ENCODE data around the gene PDE8B.

Gene PDE8B

DNA sequence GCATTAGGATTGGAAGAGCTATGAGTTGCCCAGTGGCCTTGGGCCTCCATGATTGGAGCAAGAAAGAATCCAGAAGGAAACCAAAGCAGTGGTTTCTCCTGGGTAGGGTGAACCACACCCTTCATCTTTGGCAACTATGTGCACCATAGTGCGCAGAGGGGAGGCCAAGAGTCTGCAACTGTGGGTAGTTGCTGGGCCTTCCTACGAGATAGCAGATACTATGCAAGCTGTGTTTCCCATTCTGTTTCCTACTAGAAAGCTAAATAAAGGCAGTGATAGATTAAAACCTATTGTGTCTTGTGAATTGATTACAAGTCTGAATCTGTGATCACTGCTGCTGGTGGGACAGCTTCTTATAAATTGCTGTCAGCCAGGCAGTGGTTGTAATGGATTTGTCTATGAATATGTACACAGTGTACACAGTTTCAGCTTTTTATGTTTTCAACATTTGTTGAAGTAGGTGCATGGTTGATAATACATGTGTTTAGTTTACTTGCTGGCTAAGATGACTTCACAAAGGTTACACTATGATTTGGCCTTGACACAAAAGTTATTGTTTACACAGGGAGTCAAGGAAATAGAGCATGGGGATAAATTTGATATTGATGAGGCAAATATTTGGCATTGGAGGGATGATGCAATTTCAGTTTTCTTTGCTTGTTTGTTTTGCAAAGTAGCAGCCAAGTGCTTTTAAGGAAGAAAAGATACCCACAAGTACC is 23.7 kb upstream of the PDE8B start:
- DNase-seq (ENCODE audit: low read depth in 2 of 3, low spot score in 2 of 3): no peak

DNA sequence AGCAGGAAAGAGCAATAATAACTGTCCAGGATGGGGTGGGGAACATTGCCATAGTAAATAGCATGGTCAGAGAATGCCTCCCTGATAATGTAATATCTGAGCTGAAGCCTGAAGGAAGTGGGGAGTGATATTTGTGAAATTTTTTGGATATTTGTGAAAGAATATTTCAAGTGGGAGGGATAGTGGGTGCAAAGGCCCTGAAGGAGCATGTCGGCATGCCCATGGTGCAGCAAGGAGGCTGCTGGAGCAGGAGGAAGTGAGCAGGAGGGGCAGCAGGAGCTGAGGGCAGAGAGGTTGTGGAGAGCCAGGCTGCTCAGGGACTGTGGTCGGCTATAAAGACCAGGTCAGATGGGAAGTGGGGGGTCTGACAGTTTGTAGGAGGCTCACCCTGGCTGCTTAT is 21.1 kb upstream of the PDE8B start:
- no peak for DNase-seq (ENCODE audit: low read depth in 2 of 3, low spot score in 2 of 3)

DNA sequence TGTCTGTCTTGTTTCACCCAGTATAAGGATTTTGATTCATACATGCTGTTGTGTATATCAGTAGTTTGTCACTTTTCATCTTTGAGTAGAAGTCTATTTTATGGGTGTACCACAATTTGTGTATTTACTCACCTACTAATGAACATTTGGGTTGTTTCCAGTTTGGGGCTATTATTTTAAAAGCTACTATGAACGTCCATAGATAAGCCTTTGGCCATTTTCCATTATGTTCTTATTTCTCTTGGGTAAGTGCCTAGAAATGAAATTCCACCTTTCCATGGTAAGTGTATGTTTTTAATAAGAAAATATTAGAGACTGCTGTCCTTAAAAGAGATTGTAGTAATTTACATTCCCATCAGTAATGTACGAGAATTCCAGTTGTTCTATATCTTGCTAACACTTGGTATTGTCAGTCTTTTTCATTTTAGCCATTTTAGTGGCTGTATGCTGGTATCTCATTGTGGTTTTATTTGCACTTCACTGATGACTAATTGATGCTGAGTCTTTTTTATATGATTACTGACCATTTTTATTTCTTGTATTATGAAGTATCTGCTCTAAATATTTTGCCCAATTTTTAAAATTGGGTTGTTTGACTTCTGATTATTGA is 17.9 kb upstream of the PDE8B start:
- DNase-seq (ENCODE audit: low read depth in 2 of 3, low spot score in 2 of 3): no peak

DNA sequence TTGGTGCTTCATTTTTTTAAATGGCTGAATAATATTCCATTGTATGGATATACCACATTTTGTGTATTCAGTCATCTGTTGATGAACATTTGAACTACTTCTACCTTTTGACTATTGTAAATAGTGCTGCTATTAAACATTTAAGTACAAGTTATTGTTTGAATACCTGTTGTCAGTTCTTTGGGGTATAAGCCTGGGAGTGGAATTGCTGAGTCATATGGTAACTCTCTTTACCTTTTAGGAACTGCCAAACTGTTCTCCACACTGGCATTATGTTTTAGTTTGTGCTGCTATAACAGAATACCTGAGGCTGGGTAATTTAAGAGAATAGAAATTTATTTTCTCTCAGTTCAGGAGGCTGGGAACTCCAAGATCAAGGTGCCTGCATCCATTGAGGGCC is 15.7 kb upstream of the PDE8B start:
- DNase-seq (ENCODE audit: low read depth in 2 of 3, low spot score in 2 of 3): no peak

DNA sequence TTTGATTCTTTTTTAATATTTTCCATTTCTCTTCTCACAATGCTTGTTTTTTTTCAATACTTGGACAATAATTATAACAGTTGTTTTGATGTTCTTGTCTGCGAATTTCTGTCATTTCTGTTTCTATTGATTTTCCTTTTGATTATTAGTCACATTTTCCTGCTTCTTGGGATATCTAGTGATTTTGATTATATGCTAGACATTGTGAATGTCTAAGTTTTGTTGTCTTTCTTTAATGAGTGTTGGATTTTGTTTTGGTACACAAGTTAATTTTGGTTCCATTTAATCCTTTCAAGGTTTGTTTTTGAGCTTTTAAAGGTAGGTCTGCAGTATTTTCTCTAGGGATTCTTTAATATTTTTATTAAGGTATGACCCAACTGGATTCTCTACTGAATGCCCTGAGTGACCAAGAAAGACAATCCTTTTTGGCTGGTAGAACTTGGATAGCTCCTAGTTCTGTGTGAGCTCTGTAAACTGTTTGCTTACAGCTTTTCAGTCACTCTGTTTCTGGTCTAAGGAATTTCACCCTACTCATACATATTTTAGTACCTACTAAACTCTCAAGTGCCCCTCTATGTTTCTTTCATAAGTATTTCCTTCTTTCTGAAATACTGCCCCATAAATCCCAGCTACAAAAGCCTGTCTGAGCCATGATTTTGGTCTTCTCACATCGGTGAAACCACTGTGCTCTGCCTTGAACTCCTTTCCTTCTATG is 12.5 kb upstream of the PDE8B start:
- no peak for DNase-seq (ENCODE audit: low read depth in 2 of 3, low spot score in 2 of 3)

DNA sequence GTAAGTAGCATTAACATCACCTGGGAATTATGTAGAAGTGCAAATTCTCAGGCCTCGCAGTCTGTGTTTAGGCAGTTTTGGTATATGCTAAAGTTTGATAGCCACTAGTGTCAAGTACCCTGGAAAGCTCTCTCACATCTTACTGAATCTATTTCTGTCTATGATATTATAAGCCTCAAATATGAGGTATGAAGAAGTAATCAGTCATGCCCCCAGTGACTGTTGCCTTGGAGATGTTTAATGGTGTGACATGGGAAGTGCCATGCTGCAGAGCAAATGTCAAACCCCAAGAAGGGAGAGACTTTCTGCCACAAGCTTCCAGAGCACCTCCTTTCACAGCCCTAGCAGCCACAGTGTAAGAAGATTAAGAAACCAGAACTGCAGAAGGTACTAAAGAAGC is 9.8 kb upstream of the PDE8B start:
- no peak for DNase-seq (ENCODE audit: low read depth in 2 of 3, low spot score in 2 of 3)

DNA sequence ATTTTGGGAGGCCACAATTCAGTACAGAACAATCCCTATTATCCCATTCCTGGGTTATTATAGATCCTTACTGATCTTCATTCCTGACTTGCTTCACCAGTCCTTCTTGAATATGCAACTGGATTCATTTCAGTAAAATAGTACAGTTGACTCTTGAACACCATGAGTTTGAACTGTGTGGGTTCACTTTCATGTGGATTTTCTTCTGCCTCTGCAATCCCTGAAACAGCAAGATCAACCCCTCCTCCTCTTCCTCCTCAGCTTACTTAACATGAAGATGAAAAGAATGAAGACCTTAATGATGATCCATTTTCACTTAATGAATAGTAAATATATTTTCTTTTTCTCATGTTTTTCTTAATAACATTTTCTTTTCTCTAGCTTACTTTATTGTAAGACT is 8.3 kb upstream of the PDE8B start:
- DNase-seq (ENCODE audit: low read depth in 2 of 3, low spot score in 2 of 3): no peak

DNA sequence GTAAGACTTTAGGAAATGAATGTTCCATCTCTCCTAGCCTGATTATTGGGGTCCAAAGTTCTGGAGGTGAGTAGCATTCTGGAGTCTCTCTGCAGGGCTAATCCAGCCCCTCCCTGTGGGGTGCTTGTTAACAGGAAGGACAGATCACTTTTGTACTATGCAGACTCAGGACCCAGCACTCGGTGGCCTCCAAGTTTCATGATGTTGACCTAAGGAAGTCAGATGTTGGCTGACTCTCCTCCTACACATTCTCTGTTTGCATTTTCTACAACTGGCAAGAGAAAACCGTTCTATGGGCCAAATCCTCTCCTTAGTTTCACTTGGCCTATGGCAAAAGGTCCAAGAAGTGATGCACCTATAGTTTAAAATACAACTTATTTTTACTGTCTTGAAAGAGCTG is 5.5 kb upstream of the PDE8B start:
- DNase-seq (ENCODE audit: low read depth in 2 of 3, low spot score in 2 of 3): no peak

DNA sequence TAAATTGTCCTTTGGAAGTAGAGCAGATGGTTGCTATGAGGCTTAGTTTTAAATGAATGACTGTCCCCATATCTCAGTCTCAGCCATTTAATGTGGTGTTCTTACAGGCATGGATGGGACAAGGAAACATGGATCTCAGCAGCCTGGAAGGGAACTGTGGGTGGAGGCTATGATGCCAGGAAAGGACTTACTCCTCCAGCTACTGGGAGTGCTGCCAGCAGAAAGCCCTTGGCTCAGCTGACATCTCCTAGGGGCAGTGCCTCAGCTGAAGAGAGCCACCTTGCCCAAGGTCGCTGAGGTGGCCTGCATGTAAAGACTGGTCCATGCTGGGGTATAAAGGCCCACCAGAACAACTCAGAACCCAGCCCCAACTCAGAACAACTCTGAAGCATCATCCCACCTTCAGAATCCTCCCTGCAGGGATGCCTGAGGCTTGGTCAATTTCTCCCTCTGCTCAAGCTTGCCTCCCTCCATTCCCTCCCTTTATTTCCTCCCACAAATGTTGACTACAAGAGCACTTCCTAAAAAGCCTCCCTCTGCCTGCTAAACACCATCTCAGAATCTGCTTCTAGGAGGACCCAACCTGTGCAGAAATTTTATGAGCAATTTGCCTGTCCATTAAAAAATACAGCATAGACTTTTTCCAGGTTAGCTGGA is 1.8 kb upstream of the PDE8B start:
- DNase-seq (ENCODE audit: low read depth in 2 of 3, low spot score in 2 of 3): no peak

DNA sequence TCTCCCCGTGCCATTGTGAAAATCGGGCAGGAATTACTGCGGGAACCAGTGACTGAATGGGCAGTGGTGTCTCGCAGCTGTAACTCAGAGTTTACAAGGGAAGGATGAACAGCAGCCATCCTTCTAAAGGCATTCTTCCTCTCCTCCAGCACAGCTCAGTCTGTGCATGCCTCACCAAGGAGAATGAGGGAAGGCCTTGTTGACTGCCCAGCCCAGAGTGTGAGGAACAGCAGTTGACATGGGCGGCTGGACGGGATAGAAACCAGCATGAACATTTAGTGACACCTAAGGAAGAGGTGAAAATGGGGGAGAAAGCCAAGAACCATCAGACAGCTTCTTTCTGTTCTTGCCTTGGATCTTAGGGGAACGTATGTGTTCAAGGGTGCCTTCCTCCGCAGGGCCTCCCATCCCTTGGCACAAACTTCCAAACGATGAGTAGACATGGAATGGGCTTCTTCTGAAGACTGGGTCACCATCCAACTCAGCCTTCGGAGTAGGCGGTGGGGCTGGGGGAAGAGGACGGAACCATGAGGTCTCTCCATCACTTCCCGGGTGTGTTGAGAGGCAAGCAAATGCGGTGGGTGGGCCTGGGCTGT is 887 bp upstream of the PDE8B start:
- no peak for DNase-seq (ENCODE audit: low read depth in 2 of 3, low spot score in 2 of 3)

DNA sequence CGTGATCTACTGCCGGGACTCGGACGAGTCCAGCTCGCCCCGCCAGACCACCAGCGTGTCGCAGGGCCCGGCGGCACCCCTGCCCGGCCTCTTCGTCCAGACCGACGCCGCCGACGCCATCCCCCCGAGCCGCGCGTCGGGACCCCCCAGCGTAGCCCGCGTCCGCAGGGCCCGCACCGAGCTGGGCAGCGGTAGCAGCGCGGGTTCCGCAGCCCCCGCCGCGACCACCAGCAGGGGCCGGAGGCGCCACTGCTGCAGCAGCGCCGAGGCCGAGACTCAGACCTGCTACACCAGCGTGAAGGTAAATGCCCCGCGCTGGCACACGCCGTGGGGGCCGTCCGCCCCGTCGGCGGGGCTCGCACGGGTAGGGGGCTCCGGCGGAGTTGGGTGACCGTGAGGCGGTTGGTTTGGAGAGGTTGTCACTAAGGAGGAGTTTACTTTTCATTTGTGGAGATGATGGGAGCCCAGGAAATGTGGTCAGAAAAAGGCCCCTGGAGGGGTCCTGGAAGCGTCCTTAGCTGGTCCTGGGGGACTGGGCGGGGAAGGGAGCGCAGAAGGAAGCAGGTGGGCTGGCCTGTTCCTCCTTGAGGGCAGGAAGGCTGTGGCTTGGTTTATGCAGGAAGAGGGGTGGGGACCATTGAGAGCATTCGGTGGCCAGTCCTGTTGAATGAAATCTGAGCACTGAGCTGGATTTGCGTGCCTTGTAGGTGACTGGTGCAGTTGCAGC is 647 bp downstream of the PDE8B start:
- no peak for DNase-seq (ENCODE audit: low read depth in 2 of 3, low spot score in 2 of 3)

DNA sequence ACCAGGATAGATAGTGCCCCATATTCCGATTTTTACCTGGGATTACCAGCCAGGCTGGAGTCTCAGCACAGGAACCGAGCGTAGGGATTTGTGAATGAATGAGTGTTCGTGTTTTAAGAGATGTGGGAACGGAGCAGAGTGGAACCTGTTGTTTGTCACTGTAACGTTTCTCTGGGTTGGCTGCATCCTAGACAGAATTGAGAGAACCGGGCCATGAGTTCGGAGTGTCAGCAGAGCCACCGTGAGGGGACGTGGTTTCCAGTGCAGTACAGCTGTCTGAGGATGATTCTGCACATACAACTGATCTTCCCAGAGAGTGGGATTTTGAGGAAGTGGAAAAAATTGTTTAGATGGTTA is 1.2 kb downstream of the PDE8B start:
- no peak for DNase-seq (ENCODE audit: low read depth in 2 of 3, low spot score in 2 of 3)

DNA sequence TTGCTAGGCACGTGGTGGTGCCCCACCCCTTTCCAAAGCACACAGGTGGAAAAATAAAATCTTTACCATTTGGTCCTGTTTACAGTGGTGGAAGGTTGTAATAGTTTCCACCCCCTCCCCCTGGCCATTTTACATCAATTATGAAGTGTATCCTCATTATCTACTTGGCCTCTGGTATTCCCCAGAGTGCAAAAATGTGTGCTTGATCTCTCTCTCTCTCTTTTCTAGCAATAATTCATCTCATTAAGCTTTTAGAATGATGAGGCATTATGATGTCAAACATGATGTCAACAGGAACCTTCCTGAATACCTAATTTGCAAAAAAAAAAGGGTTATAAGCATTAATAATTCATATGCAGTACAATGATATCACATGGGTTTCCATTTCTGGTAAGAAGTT is 3.1 kb downstream of the PDE8B start:
- DNase-seq (ENCODE audit: low read depth in 2 of 3, low spot score in 2 of 3): no peak

DNA sequence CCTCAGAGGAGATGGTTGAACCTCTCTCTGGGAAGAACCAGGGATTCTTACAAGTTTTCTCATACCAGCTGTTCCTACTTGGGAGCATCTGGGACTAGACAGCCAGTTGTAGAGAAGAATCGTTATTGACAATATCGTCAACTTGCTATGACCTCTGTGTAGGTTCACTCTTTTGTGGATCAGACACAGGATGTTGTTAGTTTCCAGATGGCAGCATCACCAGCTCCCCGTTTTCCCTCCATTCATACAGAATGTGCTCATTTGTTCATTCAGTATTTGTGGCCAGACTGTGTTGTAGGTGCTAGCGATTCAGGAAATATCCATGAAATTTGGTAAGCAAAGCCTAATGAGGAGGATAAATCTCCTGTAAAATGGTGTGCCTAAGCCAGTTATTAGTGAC is 3.7 kb downstream of the PDE8B start:
- no peak for DNase-seq (ENCODE audit: low read depth in 2 of 3, low spot score in 2 of 3)

DNA sequence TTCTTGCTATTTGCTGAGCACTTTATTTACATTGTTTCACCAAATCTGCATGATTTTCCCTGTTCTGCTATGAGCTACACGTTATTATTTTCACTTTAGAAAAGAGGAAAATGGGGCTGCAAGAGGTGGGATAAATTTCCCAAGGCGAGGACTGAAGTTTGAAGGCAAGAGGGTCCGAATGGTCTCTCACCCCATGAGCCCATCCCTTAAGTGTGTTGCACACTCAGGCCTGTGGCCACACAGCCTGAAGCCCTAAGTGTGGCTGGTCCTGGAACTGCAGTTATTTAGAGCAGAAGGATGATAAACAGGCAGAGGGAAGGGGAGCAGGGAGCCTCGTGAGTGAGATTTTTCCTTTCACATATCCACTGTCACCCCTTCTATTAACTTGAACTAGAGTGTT is 7.8 kb downstream of the PDE8B start:
- DNase-seq (ENCODE audit: low read depth in 2 of 3, low spot score in 2 of 3): no peak

DNA sequence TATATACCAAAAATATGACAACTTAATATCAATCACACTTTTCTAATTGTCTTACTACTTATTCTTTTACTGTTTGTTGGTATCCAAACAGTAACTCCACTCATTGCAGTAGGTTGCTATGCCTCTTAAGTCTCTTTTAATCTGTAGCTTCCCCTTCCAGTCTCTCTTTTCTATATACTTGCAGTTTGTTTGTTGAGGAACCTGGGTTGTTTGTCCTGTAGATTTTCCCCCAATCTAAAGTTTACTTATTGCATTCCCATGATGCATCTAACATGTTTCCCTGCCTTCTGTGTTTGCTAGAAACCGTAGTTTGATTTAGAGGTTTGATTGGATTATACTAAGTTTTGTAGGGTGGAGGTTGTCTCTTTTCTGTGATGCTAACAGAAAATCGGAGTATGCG is 10.6 kb downstream of the PDE8B start:
- DNase-seq (ENCODE audit: low read depth in 2 of 3, low spot score in 2 of 3): no peak

DNA sequence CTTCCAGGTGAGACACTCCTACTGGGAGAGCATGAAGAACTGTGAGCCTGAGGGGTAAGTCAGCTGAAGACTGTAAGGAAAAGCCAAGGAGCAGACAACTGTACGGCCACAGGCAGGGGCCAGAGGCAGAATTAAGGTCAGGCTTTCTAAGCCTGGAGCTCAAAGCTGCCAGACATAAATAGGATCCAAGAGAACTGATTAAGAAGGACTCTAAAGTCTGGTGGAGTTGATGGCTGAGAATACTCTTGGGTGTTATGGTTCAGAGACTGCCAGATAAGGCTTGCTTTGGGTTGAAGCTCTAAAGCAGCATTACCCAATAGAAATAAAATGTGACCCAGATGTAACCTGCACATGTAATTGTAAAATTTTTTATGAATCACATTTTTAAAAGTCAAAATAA is 12.2 kb downstream of the PDE8B start:
- no peak for DNase-seq (ENCODE audit: low read depth in 2 of 3, low spot score in 2 of 3)

DNA sequence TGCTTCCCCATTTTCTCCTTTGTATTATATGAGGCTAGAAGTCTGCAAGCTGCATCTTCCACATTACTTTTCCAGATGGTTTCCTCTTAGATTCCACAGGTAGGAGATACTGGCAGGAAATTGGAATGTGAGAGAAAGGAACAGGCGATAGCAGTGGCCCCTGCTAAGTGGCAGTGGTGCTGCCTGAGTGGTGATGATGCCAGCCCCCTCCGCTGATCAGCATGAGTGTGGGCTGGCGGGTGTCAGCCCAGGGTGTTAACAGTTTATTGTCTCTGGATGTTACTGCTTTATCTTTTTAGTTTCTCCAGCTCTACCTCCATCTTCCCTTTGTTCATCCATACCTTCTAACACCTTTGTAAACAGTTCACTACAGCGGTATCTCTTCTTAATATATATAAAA is 13.2 kb downstream of the PDE8B start:
- DNase-seq (ENCODE audit: low read depth in 2 of 3, low spot score in 2 of 3): no peak

DNA sequence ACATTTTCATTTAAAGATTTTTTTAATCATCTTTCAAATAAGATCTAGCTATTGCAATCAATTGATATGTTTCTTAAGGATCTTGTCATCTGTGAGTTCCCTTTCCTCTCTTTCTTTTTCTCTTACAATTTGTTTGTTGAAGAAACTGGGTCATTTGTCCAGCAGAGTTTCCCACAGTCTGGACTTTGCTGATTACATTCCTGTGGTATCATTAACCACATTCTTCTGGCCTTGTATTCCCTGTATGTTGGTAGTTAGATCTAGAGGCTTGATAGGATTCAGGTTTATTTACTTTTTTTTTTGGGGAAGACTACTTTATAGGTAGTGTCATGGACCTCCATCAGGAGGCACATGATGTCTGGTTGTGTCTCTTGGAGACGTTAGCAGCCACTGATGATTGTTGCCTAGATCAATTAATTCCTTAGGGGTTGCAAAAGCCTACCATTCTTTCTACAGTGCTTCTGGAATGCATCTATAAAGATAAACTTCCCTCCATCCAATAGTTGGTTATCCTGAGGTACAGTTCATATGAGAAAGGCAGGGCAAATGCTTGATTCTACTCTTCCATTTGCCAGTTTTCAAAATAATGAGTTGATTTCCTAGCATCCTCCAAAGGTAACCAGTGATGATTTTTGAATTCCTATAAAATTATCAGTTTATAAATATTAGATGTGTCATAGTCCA is 14.3 kb downstream of the PDE8B start:
- no peak for DNase-seq (ENCODE audit: low read depth in 2 of 3, low spot score in 2 of 3)

DNA sequence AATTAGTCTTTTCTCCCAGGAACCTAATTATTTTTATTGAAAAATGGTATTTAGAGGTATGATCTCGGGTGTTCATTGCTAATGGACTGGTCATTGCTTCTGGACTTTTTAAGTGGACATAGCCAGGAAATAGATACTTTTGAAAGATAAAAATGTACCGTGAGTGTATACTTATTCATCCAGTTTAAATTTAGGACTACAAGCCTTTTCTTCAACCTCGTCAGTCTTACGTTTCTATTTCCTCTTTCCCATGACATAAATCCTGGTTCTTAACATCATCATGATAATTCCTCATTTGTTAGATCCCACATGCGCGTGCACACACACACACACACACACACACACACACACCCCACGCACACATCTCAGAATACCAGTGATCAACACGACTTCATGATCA is 15.1 kb downstream of the PDE8B start:
- DNase-seq (ENCODE audit: low read depth in 2 of 3, low spot score in 2 of 3): no peak

DNA sequence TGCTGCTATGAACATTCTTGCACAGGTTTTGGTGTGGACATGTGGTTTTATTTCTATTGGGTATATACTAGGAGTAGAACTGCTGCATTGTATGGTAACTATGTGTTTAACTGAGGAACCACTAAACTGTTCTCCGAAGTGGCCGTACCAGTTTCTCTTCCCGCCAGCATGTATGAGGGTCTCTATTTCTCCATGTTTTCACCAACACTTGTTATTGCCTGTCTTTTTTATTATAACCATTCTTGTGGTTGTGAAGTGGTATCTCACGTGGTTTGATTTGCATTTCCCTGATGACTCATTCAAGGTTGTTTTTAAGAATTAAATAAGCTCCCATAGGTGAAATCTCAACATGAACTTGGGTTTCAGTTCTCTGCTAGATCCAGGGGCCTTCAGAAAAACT is 19.4 kb downstream of the PDE8B start:
- DNase-seq (ENCODE audit: low read depth in 2 of 3, low spot score in 2 of 3): no peak

All from activated CD8-positive, alpha-beta memory T cell treated with anti-CD3 and anti-CD28 coated beads for 48 hours (primary cell).